A673 (cell line): ENCODE data around the gene FCRL1. TPM values are rescaled to one million over a fixed set of nuclear protein-coding genes. Genes with fewer than 3 reads are reported as not detected.

Experiments
- BruUV-seq: library from RNA; stranded (reverse); fragments of 400-500 nt; replicated peaks from 2 replicates; lab custom pipeline; 2021; lab: Mats Ljungman, UMichigan
- CTCF ChIA-PET: fragments of 300-600 bp; sonication (Branson Sonifier 250); formaldehyde crosslinking; loops from one replicate; lab custom pipeline; 2022; ENCODE audit warnings: antibody characterized with exemption; lab: Charles Lee
- POLR2A ChIA-PET: fragments of 300-600 bp; sonication (Branson Sonifier 250); formaldehyde crosslinking; loops from one replicate; lab custom pipeline; 2022; ENCODE audit warnings: antibody characterized with exemption; ENCODE audit not compliant: low non-redundant PET; lab: Charles Lee
- DNase-seq: peaks from one replicate; pipeline ENCODE4 v3.0.0-alpha.2; 2015; ENCODE audit warnings: low spot score
- H3K27ac ChIP-seq: fragments of 200-600 bp; sonication (generic); 2 replicates; pipeline ENCODE4 v1.5.1; 2016; ENCODE audit warnings: mixed run types, low read depth, mild to moderate bottlenecking, mixed read lengths, antibody characterized with exemption, low read length; ENCODE audit not compliant: poor library complexity, severe bottlenecking
- H3K27me3 ChIP-seq: fragments of 200-600 bp; sonication (generic); replicated peaks from 2 replicates; pipeline ENCODE4 v1.6.1; 2017; ENCODE audit warnings: mixed run types, low read depth, mild to moderate bottlenecking, mixed read lengths, antibody characterized with exemption, low read length; ENCODE audit not compliant: insufficient read depth, poor library complexity
- H3K36me3 ChIP-seq: fragments of 200-600 bp; sonication (generic); 2 replicates; pipeline ENCODE4 v1.6.1; 2016; ENCODE audit warnings: mixed run types, mild to moderate bottlenecking, mixed read lengths, antibody characterized with exemption, low read length; ENCODE audit not compliant: insufficient read depth, poor library complexity, severe bottlenecking
- H3K4me1 ChIP-seq: fragments of 200-600 bp; sonication (generic); 2 replicates; pipeline ENCODE4 v1.6.1; 2017; ENCODE audit warnings: mixed run types, mild to moderate bottlenecking, mixed read lengths, antibody characterized with exemption, low read length; ENCODE audit not compliant: insufficient read depth, poor library complexity, severe bottlenecking
- H3K4me3 ChIP-seq: fragments of 200-600 bp; sonication (generic); 2 replicates; pipeline ENCODE4 v1.5.1; 2016; ENCODE audit warnings: low read depth, mixed run types, mild to moderate bottlenecking, mixed read lengths, low read length; ENCODE audit not compliant: poor library complexity, severe bottlenecking
- H3K9me3 ChIP-seq: fragments of 200-600 bp; sonication (generic); 2 replicates; pipeline ENCODE4 v1.6.1; 2016; ENCODE audit warnings: mixed run types, low read depth, mild to moderate bottlenecking, mixed read lengths, antibody characterized with exemption, low read length; ENCODE audit not compliant: poor library complexity, severe bottlenecking
- CTCF ChIP-seq: fragments of 300-800, 200-600 bp; sonication (generic); conservative IDR thresholded peaks from 2 replicates; pipeline ENCODE4 v1.5.1; 2017; ENCODE audit warnings: low read depth, mild to moderate bottlenecking, antibody characterized with exemption, low read length, moderate library complexity, mixed read lengths
- EZH2 ChIP-seq: fragments of 200-600 bp; sonication (generic); IDR thresholded peaks from 2 replicates; pipeline ENCODE4 v1.6.1; 2017; ENCODE audit warnings: borderline replicate concordance, low read depth, mild to moderate bottlenecking, mixed read lengths, antibody characterized with exemption, low read length; ENCODE audit not compliant: poor library complexity, severe bottlenecking
- intact Hi-C: fragments of 100-400 bp; cut with micrococcal nuclease; formaldehyde crosslinking; loops from one replicate; pipeline ENCODE4 v1.10.0; 2022; ENCODE audit not compliant: unreplicated experiment
- total RNA-seq: library from RNA; stranded (reverse); gene quantifications from 2 replicates; pipeline ENCODE4 v1.2.3, GENCODE V29; 2021

FCRL1 gene
- total RNA-seq, 1 experiment from 2014 or later, result not detected

- Histone ChIP-seq H3K27ac (no peak overlapping the region), H3K9me3 (no peaks in the 10 kb centered on the region), H3K36me3 (no peaks in the 10 kb centered on the region), H3K4me1 (no peaks in the 10 kb centered on the region), H3K4me3 (no peak overlapping the region), H3K27me3 (peaks cover 6% of the 10 kb centered on the region)
- no peak for DNase-seq
- ChIA-PET POLR2A (interaction anchor here (0.6 kb wide), 1 partner anchor 13 kb away, joined by 3 read pairs; no protein-coding TSS in a partner anchor), CTCF (no interaction called here)
- BruUV-seq, result no TSS peak
- TF ChIP-seq EZH2 (no peak), CTCF (no peak)
- intact Hi-C loops, result no loop called here
These were observed 24.3 kb upstream of the FCRL1 start for GRCh38 chr1:157844089-157844830.

GRCh38 chr1:157842939-157843338, 23.0 kb upstream of the FCRL1 start:
- POLR2A ChIA-PET, result no interaction called here
- peaks cover 6% of the 10 kb centered on the region for H3K27me3 ChIP-seq
- no TSS peak for BruUV-seq
- TF ChIP-seq EZH2, result no peak
- TF ChIP-seq CTCF, result no peak
- CTCF ChIA-PET, result no interaction called here
- no peaks in the 10 kb centered on the region for H3K4me1 ChIP-seq
- intact Hi-C loops, result no loop called here
- no peak for DNase-seq
- no peak overlapping the region for H3K4me3 ChIP-seq
- H3K36me3 ChIP-seq, result no peaks in the 10 kb centered on the region
- H3K27ac ChIP-seq, result no peak overlapping the region
- no peaks in the 10 kb centered on the region for H3K9me3 ChIP-seq

DNA sequence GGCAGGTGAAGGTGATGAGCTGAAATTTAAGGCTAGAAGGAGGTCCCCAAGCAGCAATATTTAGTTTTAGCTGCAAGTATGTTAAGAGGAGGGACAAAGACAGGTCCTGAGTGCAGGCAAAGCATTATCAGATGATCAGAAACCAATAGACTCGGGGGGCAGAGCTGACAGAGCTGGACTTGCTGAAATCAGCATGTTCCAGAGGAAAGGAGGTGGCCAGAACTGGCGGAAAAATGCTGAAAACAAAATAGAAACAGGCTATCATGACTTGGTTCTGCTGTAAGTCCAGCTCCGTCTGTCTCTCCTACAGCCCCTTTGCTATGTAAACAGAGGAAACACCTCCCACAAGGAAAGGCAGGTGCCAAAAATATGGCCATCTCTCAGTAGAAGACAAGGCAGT, 21.8 kb upstream of the FCRL1 start, which contains the start of gene CD5L:
Gene CD5L, minus strand, starts transcription at position 101 of the 400 bp plus-strand sequence. CDS start 107 bp downstream, outside the sequence.
- no TSS peak for BruUV-seq
- no peak for DNase-seq
- Histone ChIP-seq H3K27ac (no peak within 1 kb of the TSS), H3K27me3 (peaks cover 6% of the 10 kb centered on the region), H3K9me3 (no peaks in the 10 kb centered on the region), H3K36me3 (no peaks in the 10 kb centered on the region), H3K4me1 (no peaks in the 10 kb centered on the region), H3K4me3 (no peak within 1 kb of the TSS)
- no peak for TF ChIP-seq CTCF
- ChIA-PET CTCF (no interaction called here), POLR2A (no interaction called here)
- intact Hi-C loops, result no loop called here
